Measurements from ENCODE around the gene GOLGA6L9.
"Not testable (repeated sequence)": the region's sequence is repeated elsewhere in the genome, so short reads cannot be mapped to it uniquely, and the experiment has no call there.

- not testable (repeated sequence) for TF ChIP-seq POLR2A, CTCF (IDR thresholded peaks at IDR 0.05)
Observed at GRCh38 chr15:82427117-82427516, 2.5 kb upstream of the GOLGA6L9 start.
